GM12892 (cell line): ENCODE measurements around the gene PYCR2.

ENCODE experiments used
- POLR2A ChIP-seq: IDR thresholded peaks from 2 replicates; pipeline ENCODE4 v1.6.1; 2011; ENCODE audit warnings: low read depth, low read length, control low read depth
- POLR2AphosphoS5 ChIP-seq: IDR thresholded peaks from 2 replicates; pipeline ENCODE4 v1.6.1; 2011; ENCODE audit warnings: low read depth, low read length, control low read depth
- TAF1 ChIP-seq: IDR thresholded peaks from 2 replicates; pipeline ENCODE4 v1.6.1; 2011; ENCODE audit warnings: low read depth, mild to moderate bottlenecking, control low read depth, low read length, borderline replicate concordance

GRCh38 chr1:225972344-225973152 lies 48.5 kb upstream of the PYCR2 start:
- TF ChIP-seq POLR2A (no peak), POLR2AphosphoS5 (no peak), TAF1 (no peak)
